Left lung (tissue), 10 donors: ENCODE data around the gene PKP4. TPM values are rescaled to one million over a fixed set of nuclear protein-coding genes. Genes with fewer than 3 reads are reported as not detected.

Experiments used
- ATAC-seq: fragments of 200-7000 bp; cut with Tn5 transposase; one replicate; pipeline ENCODE4 v1.9.1; 2020; ENCODE audit warnings: moderate library complexity
- DNase-seq, 4 donors: peaks; one replicate each; pipeline ENCODE4 v3.0.0-alpha.2; 2013 to 2020
- H3K27ac ChIP-seq, 2 donors: fragments of 200-600 bp; sonication (generic) in 1 of 2; one replicate each; pipeline versions ENCODE4 v1.5.0 to v1.8.0; 2020 to 2021
- H3K27me3 ChIP-seq, 2 donors: fragments of 200-600 bp; sonication (generic) in 1 of 2; one replicate each; pipeline versions ENCODE4 v1.5.0 to v1.8.0; 2020 to 2021
- H3K36me3 ChIP-seq, 2 donors: fragments of 200-600 bp; sonication (generic) in 1 of 2; one replicate each; pipeline versions ENCODE4 v1.5.0 to v1.8.0; 2020 to 2021
- H3K4me1 ChIP-seq, 2 donors: fragments of 200-600 bp; one replicate each; pipeline ENCODE4 v1.8.0; 2021
- H3K4me3 ChIP-seq, 2 donors: fragments of 200-600 bp; sonication (generic) in 1 of 2; one replicate each; pipeline versions ENCODE4 v1.5.0 to v1.8.0; 2020 to 2021; ENCODE audit warnings: mild to moderate bottlenecking in 1 of 2
- H3K9me3 ChIP-seq, 2 donors: fragments of 200-600 bp; sonication (generic) in 1 of 2; one replicate each; pipeline versions ENCODE4 v1.5.0 to v1.8.0; 2020 to 2021
- CTCF ChIP-seq, 2 donors: fragments of 200-600 bp; sonication (generic) in 1 of 2; IDR thresholded peaks; one replicate each; pipeline versions ENCODE4 v1.5.0 to v1.8.0; 2021; ENCODE audit warnings: antibody characterized with exemption in 2 of 2
- intact Hi-C, 2 donors: fragments of 100-400 bp; cut with DNase I; formaldehyde crosslinking; loops; one replicate each; pipeline versions ENCODE4 v1.11.2 to v1.14.2; 2022
- polyA plus RNA-seq, 6 donors: library from polyadenylated mRNA; unstranded; fragments of 120-200 nt; gene quantifications; one replicate each; pipeline ENCODE4 v1.2.1, GENCODE V29; 2013; ENCODE audit not compliant: insufficient read length in 6 of 6
- total RNA-seq, 2 donors: library from RNA; stranded (reverse); fragmentation: NEBNext Ultra II Directional; extraction: Animal tissue kit (Norgen Biotek cat#: 25700); gene quantifications; one replicate each; pipeline ENCODE4 v1.2.1, GENCODE V29; 2021
- donor health status: DM: no; HTN: yes; CAD: no.
- donor health status: DM: no; HTN: no; CAD: no.

The PKP4 gene
- total and polyA plus RNA-seq, 8 donors: 48.3 to 129 (median 110) TPM

GRCh38 chr2:158730621-158731140 is 273.9 kb downstream of the PKP4 start:
- no peak for ATAC-seq
- Histone ChIP-seq H3K4me3 (no peak overlapping the region), H3K36me3 (no peaks in the 10 kb centered on the region), H3K9me3 (no peaks in the 10 kb centered on the region), H3K4me1 (no peaks in the 10 kb centered on the region), H3K27ac (no peak overlapping the region), H3K27me3 (no peaks in the 10 kb centered on the region)
- DNase-seq: no peak
- intact Hi-C loops: no loop called here
- TF ChIP-seq CTCF (IDR thresholded peaks at IDR 0.05): no peak

- ATAC-seq: no peak
- no peaks in the 10 kb centered on the region for H3K9me3 ChIP-seq
- no peak for TF ChIP-seq CTCF (IDR thresholded peaks at IDR 0.05)
- H3K4me1 ChIP-seq: no peaks in the 10 kb centered on the region
- no peak overlapping the region for H3K4me3 ChIP-seq
- no peaks in the 10 kb centered on the region for H3K36me3 ChIP-seq
- intact Hi-C loops: no loop called here
- DNase-seq: no peak
- H3K27ac ChIP-seq: no peak overlapping the region
- H3K27me3 ChIP-seq: no peaks in the 10 kb centered on the region
Observed at GRCh38 chr2:158731386-158731785, 274.6 kb downstream of the PKP4 start.

Other genes with a start within 250 kb of the PKP4 start
- gene CCDC148, start 199 bp upstream of the PKP4 start, total RNA-seq: 1 to 10 TPM in 1 of 2 donors, under 1 TPM in 1; 0.64 to 1.3 TPM
- 1 to 10 TPM; 3.1 to 6.0 (median 3.9) TPM for gene CCDC148, start 199 bp upstream of the PKP4 start, polyA plus RNA-seq